GM21390 (cell line): ENCODE measurements around the gene PRKG1.

ENCODE experiments used
- ATAC-seq: cut with Tn5 transposase; IDR thresholded peaks from one replicate; pipeline ENCODE4 v1.9.1; 2021; ENCODE audit not compliant: unreplicated experiment

Gene PRKG1

GRCh38 chr10:51479711-51480110 lies 405.4 kb downstream of the PRKG1 start:
- no peak for ATAC-seq

- ATAC-seq: no peak
Measured at GRCh38 chr10:51485668-51486067, 411.4 kb downstream of the PRKG1 start.

- ATAC-seq: no peak
Measured at GRCh38 chr10:51487576-51487975, 413.3 kb downstream of the PRKG1 start.

- ATAC-seq: no peak
Measured at GRCh38 chr10:51488766-51489408, 414.6 kb downstream of the PRKG1 start.

- ATAC-seq: no peak
Measured at GRCh38 chr10:51498424-51498823, 424.1 kb downstream of the PRKG1 start.

GRCh38 chr10:51501396-51501795 lies 427.1 kb downstream of the PRKG1 start:
- ATAC-seq: no peak

GRCh38 chr10:51502124-51502523 lies 427.8 kb downstream of the PRKG1 start:
- no peak for ATAC-seq

GRCh38 chr10:51503378-51503777 lies 429.1 kb downstream of the PRKG1 start:
- no peak for ATAC-seq

- ATAC-seq: no peak
Measured at GRCh38 chr10:51507476-51507875, 433.2 kb downstream of the PRKG1 start.

- no peak for ATAC-seq
Measured at GRCh38 chr10:51508156-51508555, 433.9 kb downstream of the PRKG1 start.

- ATAC-seq: no peak
Measured at GRCh38 chr10:51510231-51510630, 435.9 kb downstream of the PRKG1 start.

- ATAC-seq: no peak
Measured at GRCh38 chr10:51521605-51522004, 447.3 kb downstream of the PRKG1 start.

GRCh38 chr10:51522858-51523257 lies 448.6 kb downstream of the PRKG1 start:
- no peak for ATAC-seq

- no peak for ATAC-seq
Measured at GRCh38 chr10:51523440-51523839, 449.2 kb downstream of the PRKG1 start.

- ATAC-seq: no peak
Measured at GRCh38 chr10:51524041-51524440, 449.8 kb downstream of the PRKG1 start.

GRCh38 chr10:51527522-51528219 lies 453.4 kb downstream of the PRKG1 start:
- ATAC-seq: no peak

- no peak for ATAC-seq
Measured at GRCh38 chr10:51528527-51528926, 454.2 kb downstream of the PRKG1 start.

- ATAC-seq: no peak
Measured at GRCh38 chr10:51530541-51530940, 456.3 kb downstream of the PRKG1 start.

- ATAC-seq: no peak
Measured at GRCh38 chr10:51532044-51532443, 457.8 kb downstream of the PRKG1 start.

- no peak for ATAC-seq
Measured at GRCh38 chr10:51542853-51543252, 468.6 kb downstream of the PRKG1 start.

GRCh38 chr10:51544933-51545332 lies 470.6 kb downstream of the PRKG1 start:
- ATAC-seq: no peak

GRCh38 chr10:51547941-51548340 lies 473.7 kb downstream of the PRKG1 start:
- no peak for ATAC-seq

- no peak for ATAC-seq
Measured at GRCh38 chr10:51552879-51553278, 478.6 kb downstream of the PRKG1 start.
